ENCODE measurements around the gene LYRM4.

LYRM4 gene

GRCh38 chr6:5110246-5110645 lies 150.5 kb downstream of the LYRM4 start:
- Histone ChIP-seq H3K79me2 (ENCODE audit: insufficient read depth, low read length) (no peaks in the 10 kb centered on the region), H3K36me3 (ENCODE audit: insufficient read depth, low read length) (no peaks in the 10 kb centered on the region), H3K4me3 (ENCODE audit: low read depth, low read length, poor library complexity, severe bottlenecking) (no peak overlapping the region), H3K27ac (ENCODE audit: low read depth, low read length, poor library complexity, severe bottlenecking) (no peak overlapping the region), H3F3A (ENCODE audit: insufficient read depth, low read length) (no peaks in the 10 kb centered on the region), H3K9ac (ENCODE audit: low read length) (no peak overlapping the region), H3K4me2 (ENCODE audit: low read length) (no peak overlapping the region), H3K9me2 (ENCODE audit: low read depth, low read length) (no peaks in the 10 kb centered on the region), H3K9me3 (ENCODE audit: low read length) (no peaks in the 10 kb centered on the region), H3K27me3 (ENCODE audit: insufficient read depth, low read length) (no peaks in the 10 kb centered on the region), H2AFZ (ENCODE audit: low read length) (no peak overlapping the region), H3K4me1 (ENCODE audit: insufficient read depth, low read length, severe bottlenecking) (no peaks in the 10 kb centered on the region), H4K20me1 (ENCODE audit: insufficient read depth, low read length) (no peaks in the 10 kb centered on the region)
- no peak for TF ChIP-seq CTCF (IDR thresholded peaks at IDR 0.05; ENCODE audit: low read length)
- TF ChIP-seq EZH2 (IDR thresholded peaks at IDR 0.05; ENCODE audit: borderline replicate concordance, low read length): no peak

- H4K20me1 ChIP-seq (ENCODE audit: insufficient read depth, low read length): no peaks in the 10 kb centered on the region
- H3K9ac ChIP-seq (ENCODE audit: low read length): no peak overlapping the region
- no peaks in the 10 kb centered on the region for H3K79me2 ChIP-seq (ENCODE audit: insufficient read depth, low read length)
- H3K27me3 ChIP-seq (ENCODE audit: insufficient read depth, low read length): no peaks in the 10 kb centered on the region
- H3K4me1 ChIP-seq (ENCODE audit: insufficient read depth, low read length, severe bottlenecking): no peaks in the 10 kb centered on the region
- no peak overlapping the region for H3K4me2 ChIP-seq (ENCODE audit: low read length)
- no peak overlapping the region for H2AFZ ChIP-seq (ENCODE audit: low read length)
- H3K9me2 ChIP-seq (ENCODE audit: low read depth, low read length): no peaks in the 10 kb centered on the region
- H3K36me3 ChIP-seq (ENCODE audit: insufficient read depth, low read length): no peaks in the 10 kb centered on the region
- no peaks in the 10 kb centered on the region for H3F3A ChIP-seq (ENCODE audit: insufficient read depth, low read length)
- no peaks in the 10 kb centered on the region for H3K9me3 ChIP-seq (ENCODE audit: low read length)
- H3K27ac ChIP-seq (ENCODE audit: low read depth, low read length, poor library complexity, severe bottlenecking): no peak overlapping the region
- no peak overlapping the region for H3K4me3 ChIP-seq (ENCODE audit: low read depth, low read length, poor library complexity, severe bottlenecking)
- TF ChIP-seq EZH2 (IDR thresholded peaks at IDR 0.05; ENCODE audit: borderline replicate concordance, low read length): no peak
- no peak for TF ChIP-seq CTCF (IDR thresholded peaks at IDR 0.05; ENCODE audit: low read length)
Observed at GRCh38 chr6:5109436-5109835, 151.3 kb downstream of the LYRM4 start.

GRCh38 chr6:5108536-5109150 lies 152.1 kb downstream of the LYRM4 start:
- TF ChIP-seq EZH2 (IDR thresholded peaks at IDR 0.05; ENCODE audit: borderline replicate concordance, low read length) (no peak), CTCF (IDR thresholded peaks at IDR 0.05; ENCODE audit: low read length) (no peak)
- Histone ChIP-seq H3K4me2 (ENCODE audit: low read length) (no peak overlapping the region), H4K20me1 (ENCODE audit: insufficient read depth, low read length) (no peaks in the 10 kb centered on the region), H3K27me3 (ENCODE audit: insufficient read depth, low read length) (no peaks in the 10 kb centered on the region), H3K9me2 (ENCODE audit: low read depth, low read length) (no peaks in the 10 kb centered on the region), H3K4me3 (ENCODE audit: low read depth, low read length, poor library complexity, severe bottlenecking) (no peak overlapping the region), H3K9me3 (ENCODE audit: low read length) (no peaks in the 10 kb centered on the region), H3K36me3 (ENCODE audit: insufficient read depth, low read length) (no peaks in the 10 kb centered on the region), H3K4me1 (ENCODE audit: insufficient read depth, low read length, severe bottlenecking) (no peaks in the 10 kb centered on the region), H3K27ac (ENCODE audit: low read depth, low read length, poor library complexity, severe bottlenecking) (no peak overlapping the region), H3K9ac (ENCODE audit: low read length) (no peak overlapping the region), H2AFZ (ENCODE audit: low read length) (no peak overlapping the region), H3F3A (ENCODE audit: insufficient read depth, low read length) (no peaks in the 10 kb centered on the region), H3K79me2 (ENCODE audit: insufficient read depth, low read length) (no peaks in the 10 kb centered on the region)

Measured in OCI-LY1 (cell line).